ENCODE results near the gene TMA16. TPM values are rescaled to one million over a fixed set of nuclear protein-coding genes. Genes with fewer than 3 reads are reported as not detected.

The TMA16 gene
- total and polyA plus RNA-seq, 2 donors from 2014 or later: 12.8 to 26.9 TPM

DNA sequence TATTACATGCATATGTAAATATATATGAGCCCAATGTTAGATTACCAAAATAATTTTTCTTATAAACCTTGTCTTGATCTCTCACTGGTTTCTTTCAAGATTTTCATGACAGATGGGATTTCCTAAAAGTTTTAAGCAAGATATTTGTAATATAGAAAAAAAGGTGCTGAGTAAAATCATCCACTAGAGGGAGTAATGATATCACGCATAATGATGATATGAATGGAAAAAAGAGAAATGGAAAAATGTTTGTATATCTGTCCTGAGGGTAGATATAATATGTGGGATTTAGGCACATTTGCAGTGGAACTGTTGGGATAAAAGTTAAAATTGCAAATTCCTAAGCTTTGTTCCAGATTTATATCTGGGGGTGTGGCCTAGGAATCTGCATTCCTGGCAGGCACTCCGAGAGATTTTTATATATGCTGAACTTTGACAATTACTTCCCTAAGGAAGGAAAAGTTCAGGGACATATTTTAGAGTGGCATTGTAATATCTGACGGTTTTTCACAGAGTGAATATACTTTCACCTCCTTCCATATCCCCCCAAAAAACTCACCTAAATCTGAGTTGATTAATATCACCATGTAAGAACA, 60.5 kb downstream of the TMA16 start:
- TF ChIP-seq CTCF (IDR thresholded peaks at IDR 0.05; ENCODE audit: borderline replicate concordance, extremely low read depth, insufficient read depth): peak; percentile 35
- Histone ChIP-seq H3K9me3 (ENCODE audit: control insufficient read depth in 2 of 3, insufficient read depth in 1 of 3, low read length in 3 of 3) (no peaks in the 10 kb centered on the region), H3K27ac (ENCODE audit: low read depth in 2 of 2, low read length in 2 of 2) (no peak overlapping the region), H3K27me3 (ENCODE audit: control insufficient read depth, insufficient read depth, low read length) (no peaks in the 10 kb centered on the region), H3K9ac (ENCODE audit: low read length in 3 of 3) (no peak overlapping the region), H3K36me3 (ENCODE audit: control insufficient read depth in 2 of 3, insufficient read depth in 3 of 3, low read length in 3 of 3) (no peaks in the 10 kb centered on the region), H3K4me3 (ENCODE audit: low read length in 3 of 3) (no peak overlapping the region), H3K4me1 (ENCODE audit: control insufficient read depth in 2 of 3, insufficient read depth in 2 of 3, low read depth in 1 of 3, low read length in 3 of 3) (no peaks in the 10 kb centered on the region)
- peak; percentile 89 for FAIRE-seq
- intact Hi-C loops (cut with DNase I): no loop called here
- peak in 1 of 5 donors; percentile 20 for DNase-seq

GRCh38 chr4:163556177-163556576, 61.7 kb downstream of the TMA16 start:
- peak; percentile 1 for TF ChIP-seq CTCF (IDR thresholded peaks at IDR 0.05; ENCODE audit: borderline replicate concordance, extremely low read depth, insufficient read depth)
- Histone ChIP-seq H3K4me1 (ENCODE audit: control insufficient read depth in 2 of 3, insufficient read depth in 2 of 3, low read depth in 1 of 3, low read length in 3 of 3) (no peaks in the 10 kb centered on the region), H3K4me3 (ENCODE audit: low read length in 3 of 3) (no peak overlapping the region), H3K27ac (ENCODE audit: low read depth in 2 of 2, low read length in 2 of 2) (no peak overlapping the region), H3K9me3 (ENCODE audit: control insufficient read depth in 2 of 3, insufficient read depth in 1 of 3, low read length in 3 of 3) (no peaks in the 10 kb centered on the region), H3K36me3 (ENCODE audit: control insufficient read depth in 2 of 3, insufficient read depth in 3 of 3, low read length in 3 of 3) (no peaks in the 10 kb centered on the region), H3K27me3 (ENCODE audit: control insufficient read depth, insufficient read depth, low read length) (no peaks in the 10 kb centered on the region), H3K9ac (ENCODE audit: low read length in 3 of 3) (no peak overlapping the region)
- no peak for FAIRE-seq
- intact Hi-C loops (cut with DNase I): no loop called here
- DNase-seq: no peak

- no peak for FAIRE-seq
- H3K9me3 ChIP-seq (ENCODE audit: control insufficient read depth in 2 of 3, insufficient read depth in 1 of 3, low read length in 3 of 3): no peaks in the 10 kb centered on the region
- no peak for TF ChIP-seq CTCF (IDR thresholded peaks at IDR 0.05; ENCODE audit: borderline replicate concordance, extremely low read depth, insufficient read depth)
- H3K4me1 ChIP-seq (ENCODE audit: control insufficient read depth in 2 of 3, insufficient read depth in 2 of 3, low read depth in 1 of 3, low read length in 3 of 3): no peaks in the 10 kb centered on the region
- H3K27ac ChIP-seq (ENCODE audit: low read depth in 2 of 2, low read length in 2 of 2): no peak overlapping the region
- no peak for DNase-seq
- no peaks in the 10 kb centered on the region for H3K36me3 ChIP-seq (ENCODE audit: control insufficient read depth in 2 of 3, insufficient read depth in 3 of 3, low read length in 3 of 3)
- H3K27me3 ChIP-seq (ENCODE audit: control insufficient read depth, insufficient read depth, low read length): no peaks in the 10 kb centered on the region
- intact Hi-C loops (cut with DNase I): no loop called here
- H3K9ac ChIP-seq (ENCODE audit: low read length in 3 of 3): no peak overlapping the region
- no peak overlapping the region for H3K4me3 ChIP-seq (ENCODE audit: low read length in 3 of 3)
These were observed 62.3 kb downstream of the TMA16 start for GRCh38 chr4:163556650-163557391.
